NCI-H2171 (cell line): ENCODE data around the gene HACD3.

Source experiments
- DNase-seq: peaks from one replicate; lab custom pipeline; 2025; lab: John Stamatoyannopoulos, UW

HACD3 gene, protein sequence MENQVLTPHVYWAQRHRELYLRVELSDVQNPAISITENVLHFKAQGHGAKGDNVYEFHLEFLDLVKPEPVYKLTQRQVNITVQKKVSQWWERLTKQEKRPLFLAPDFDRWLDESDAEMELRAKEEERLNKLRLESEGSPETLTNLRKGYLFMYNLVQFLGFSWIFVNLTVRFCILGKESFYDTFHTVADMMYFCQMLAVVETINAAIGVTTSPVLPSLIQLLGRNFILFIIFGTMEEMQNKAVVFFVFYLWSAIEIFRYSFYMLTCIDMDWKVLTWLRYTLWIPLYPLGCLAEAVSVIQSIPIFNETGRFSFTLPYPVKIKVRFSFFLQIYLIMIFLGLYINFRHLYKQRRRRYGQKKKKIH

DNA sequence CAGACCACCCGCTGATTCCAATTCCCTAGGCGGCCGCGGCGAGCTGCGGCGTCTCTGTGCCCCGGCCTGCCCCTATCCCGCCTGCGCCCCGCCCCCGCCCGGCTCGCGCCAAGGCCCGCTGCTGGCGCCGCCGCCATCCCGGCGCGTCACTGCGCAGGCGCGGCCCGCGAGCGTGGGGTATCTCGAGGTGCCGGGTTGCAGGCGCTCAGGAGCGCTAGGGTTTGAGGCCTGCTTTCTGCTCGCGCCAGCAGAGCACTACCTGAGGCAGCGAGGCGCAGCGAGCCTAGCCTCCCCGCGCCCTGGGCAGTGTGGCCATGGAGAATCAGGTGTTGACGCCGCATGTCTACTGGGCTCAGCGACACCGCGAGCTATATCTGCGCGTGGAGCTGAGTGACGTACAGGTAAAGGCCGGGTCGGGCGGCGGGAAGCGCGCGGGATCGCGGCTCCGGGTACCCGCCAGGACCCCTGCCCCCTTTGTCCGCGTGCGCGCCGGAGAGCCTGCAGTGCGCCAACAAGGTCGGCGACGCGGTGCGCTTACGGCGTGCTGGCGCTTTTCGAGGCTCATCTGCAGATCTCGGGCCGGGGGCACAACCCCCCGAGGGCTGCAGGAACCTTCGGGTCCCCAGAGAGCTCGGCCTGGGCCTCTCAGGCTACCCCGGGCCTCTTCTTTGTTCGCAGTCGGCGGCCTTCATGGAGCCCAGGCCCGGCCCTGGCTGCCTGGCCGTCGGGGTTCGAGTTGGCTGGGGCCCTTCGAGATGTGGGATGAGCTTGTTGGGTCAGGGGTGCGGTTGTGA is at the start of gene HACD3:
TSS of gene HACD3 (plus strand) at position 146 of the 794 bp plus-strand sequence. CDS start at position 315, 169 bp downstream.
- peak; percentile 91 for DNase-seq

DNA sequence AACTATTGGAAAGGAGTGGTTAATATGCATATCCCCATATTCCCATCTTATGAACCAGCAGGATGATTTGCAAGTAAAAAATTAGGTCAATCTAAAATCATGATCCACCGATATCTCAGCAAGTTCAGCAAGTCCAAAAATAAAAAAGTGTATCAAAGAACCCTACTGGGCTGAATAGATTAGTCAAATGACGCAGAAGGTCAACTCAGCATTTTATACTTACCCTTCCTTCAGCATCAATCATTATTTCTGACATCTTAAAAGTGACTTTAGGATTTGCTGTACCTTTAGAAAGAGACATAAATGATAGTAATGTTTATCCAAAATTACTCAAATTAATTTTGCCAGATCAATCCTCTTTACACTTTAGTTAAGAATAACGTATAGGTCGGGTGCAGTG is 45.4 kb upstream of the HACD3 start:
- no peak for DNase-seq

DNA sequence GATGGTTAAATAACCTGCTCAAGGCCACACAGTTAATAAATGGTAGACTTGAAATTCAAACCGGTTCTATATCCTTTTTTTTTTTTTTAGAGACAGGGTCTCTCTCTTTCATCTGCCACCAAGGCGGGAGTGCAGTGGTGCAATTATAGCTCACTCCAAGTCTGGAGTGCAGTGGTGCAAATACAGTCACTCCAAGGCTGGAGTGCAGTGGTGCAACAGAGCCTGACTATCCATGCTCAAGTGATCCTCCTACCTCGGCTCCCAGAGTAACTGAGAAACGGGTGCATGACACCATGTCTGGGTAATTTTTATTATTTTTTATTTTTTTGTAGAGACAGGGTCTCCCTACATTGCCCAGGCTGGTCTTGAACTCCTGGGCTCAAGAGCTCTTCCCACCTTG is 36.2 kb upstream of the HACD3 start:
- DNase-seq, result no peak

DNA sequence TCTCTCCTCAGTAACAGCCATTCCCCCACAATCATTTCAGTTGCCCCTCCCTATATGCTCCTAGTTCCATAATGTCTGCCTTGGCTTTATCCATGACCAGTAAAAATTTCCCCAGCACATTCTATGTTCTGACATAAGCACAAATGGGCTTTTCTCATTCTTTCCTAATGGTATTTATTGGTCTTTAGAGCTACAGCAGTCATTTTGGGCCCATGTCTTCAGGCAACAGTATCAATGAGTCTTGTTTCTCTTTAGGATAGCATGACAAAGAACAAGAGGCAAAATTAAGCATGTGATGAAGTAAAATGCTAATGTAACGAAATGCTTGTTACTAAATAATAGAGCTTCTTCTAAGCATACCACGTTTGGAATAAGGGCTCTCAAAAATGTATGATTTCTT is 20.9 kb upstream of the HACD3 start:
- DNase-seq, result no peak

DNA sequence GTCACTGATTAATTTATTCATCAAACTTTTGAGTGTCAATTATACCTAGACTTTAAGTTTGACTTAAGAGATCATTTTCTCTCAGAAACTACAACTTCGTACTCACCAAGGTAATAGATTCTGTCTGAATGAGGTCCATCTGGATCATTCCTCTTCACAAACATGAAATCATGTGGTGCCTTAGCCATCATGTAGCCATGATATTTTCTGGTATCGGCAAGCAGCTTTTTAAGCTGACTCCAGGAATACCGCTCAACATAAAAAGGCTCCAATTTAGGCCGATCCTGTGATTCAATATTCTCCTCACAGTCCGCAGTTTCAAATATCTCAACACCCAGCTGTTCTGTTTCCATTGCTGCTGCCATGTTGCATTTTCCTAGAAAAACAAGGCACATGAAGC is 18.1 kb upstream of the HACD3 start:
- no peak for DNase-seq

DNA sequence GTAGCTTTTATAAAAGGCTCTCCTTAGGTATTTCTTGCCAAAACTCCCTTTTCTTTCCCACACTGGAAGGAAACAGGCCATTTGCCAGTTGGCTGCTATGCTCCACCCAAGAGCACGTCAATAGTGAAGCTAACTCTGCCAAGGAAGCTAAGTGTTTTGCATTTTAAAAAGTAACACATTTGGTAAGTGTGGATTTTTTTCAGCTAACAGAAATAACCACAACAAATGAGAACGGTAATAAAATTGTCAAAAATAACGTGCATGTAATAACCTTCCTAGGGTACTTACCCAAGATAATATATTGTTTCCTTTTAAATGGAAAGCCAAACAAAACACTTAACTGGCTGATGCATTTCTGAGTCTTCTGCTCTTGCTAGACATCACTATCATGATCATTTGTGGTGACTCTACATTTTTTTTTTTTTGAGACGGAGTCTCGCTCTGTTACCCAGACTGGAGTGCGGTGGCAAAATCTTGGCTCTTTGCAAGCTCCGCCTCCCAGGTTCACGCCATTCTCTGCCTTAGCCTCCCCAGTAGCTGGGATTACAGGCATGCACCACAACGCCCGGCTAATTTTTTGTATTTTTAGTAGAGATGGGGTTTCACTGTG is 17.4 kb upstream of the HACD3 start:
- DNase-seq, result no peak

DNA sequence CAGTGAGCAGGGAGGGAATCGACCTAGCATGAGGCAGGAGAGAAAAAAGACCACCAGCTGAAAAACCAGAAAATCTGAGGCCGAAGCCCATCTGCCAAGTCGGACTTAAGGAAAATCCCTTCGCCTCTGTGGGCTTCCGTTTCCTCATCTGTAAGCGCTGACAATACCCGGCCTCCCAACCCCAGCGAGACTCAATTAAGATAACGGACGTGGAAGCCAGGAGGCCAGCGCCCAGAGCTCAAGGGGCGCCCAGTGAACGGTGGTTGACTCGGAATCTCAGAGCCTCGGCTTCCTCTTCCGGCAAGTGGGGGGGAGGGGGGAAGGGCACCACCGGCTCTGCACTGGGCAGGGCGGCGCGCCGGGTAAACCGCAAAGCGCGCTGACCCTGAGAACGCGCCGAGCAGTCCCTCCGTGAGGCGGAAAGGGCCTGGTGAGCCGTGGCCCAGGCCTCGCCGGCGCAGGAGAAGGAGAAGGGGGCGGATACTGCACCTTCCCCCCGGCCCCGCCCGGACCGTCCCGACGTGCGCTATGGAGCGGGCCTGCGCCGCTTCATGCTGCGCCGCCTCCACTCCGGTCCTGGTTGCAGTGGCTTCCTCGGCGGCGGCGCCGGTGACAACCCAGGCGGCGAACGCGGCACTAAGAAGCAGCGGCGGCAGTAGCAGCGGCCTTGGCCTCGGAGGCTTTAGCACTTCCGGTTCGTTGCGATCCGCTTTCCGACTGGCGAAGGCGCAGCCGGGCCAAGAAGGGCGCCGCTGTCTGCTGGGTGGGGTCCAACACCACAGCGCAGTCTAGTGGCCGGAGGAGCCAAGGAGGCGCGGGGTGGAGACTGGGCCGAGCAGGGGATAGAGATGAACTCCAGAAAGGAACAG is 13.0 kb upstream of the HACD3 start, which contains the start of gene DPP8:
TSS of gene DPP8 (minus strand) at position 693 of the 869 bp plus-strand sequence. CDS start 5,136 bp downstream, outside the sequence.
- peak; percentile 94 for DNase-seq

DNA sequence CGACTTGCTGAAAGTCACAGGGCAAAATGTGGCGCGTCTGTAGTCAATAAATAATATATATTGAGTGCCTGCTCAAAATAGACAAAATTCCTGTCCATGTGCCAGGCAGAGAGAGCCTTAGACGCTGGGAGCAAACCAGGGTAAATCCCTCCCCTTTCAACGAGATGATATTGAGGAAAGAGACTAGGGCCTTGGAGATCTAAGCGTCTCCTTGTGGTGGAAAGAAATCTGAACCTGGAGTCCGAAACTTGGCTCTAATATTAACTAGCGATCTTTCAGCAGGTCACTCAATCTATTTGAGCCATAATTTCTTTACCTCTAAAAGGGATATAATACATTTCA is 12.4 kb upstream of the HACD3 start:
- DNase-seq, result no peak

DNA sequence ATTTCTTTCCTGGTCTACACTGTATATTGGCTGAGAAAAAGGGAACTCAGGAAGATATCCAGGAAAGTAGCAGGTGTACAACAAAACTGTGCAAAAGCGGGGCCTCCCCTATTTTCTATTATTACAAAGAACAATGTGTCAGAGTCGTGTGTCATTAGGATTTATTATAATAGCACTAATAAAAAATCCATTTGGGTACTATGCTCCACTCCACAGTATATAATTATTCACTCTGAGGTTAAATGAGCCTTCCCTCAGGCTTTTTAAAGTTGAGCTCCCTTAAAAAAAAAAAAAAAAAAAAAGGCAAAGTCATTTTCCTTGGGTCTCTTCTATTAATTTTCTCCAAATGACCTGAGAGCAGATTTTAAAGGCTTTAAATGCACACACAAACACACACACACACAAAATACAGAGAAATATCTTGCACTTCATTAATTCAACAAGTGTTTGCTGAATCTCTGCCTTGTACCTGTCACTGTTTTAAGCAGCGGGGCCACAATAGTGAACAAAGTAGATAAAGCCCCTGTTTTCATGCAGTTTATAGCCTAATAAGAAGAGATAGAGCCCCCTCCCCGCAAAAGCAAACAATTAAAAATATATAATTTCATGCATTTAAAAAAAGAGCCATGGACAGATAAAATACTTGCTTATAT is 11.5 kb upstream of the HACD3 start:
- DNase-seq, result no peak

DNA sequence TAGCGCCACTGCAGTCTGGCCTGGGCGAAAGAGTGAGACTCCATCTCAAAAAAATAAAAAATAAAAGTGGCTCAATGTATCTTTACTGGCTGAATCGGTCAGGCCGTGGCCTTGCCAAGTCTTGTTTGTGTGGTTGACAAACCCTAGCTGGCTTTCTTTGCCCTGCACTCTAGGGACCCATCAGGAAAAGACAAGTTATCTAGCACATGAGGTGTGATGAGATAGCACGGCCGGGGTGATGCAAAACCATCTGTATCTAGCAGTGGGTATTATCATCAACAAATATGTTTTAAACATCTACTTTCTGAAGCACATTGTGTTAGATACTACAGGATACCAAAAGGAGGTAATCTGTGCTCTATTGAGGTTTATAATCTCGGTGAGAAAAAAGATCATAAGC is 8.9 kb upstream of the HACD3 start:
- DNase-seq, result no peak

DNA sequence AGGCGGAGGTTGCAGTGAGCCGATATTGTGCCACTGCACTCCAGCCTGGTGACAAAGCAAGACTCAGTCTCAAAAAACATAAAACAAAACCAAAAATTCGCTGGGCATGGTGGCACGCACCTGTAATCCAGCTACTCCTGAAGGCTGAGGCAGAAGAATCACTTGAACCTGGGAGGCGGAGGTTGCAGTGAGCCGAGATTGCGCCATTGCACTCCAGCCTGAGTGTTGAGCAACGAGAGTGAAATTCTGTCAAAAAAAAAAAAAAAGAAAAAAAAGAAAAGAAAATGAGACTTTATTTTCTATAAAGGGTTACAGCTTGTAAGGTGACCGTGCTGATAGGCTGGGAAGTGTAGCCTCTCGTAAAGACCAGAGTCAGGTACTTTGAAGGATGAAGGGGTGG is 6.0 kb upstream of the HACD3 start:
- no peak for DNase-seq

DNA sequence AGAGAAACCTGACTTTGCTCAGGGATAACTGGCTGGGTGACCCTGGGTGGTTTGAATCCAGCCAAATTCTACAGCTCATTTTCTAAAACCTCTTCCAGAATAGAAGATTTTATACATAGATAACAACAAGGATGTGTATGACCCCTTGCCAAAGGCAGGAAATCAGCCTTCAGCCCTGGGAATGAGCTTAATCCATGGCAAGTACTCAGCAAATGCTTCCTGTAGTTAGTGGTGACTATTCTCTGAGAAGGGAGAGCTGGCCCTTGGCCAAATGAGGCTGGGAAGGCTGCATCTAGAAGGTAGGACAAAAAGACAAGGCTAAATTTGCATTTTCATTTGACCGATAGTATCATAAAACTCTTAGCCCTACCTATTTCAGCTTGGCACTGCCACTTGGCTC is 4.6 kb upstream of the HACD3 start:
- DNase-seq, result no peak

DNA sequence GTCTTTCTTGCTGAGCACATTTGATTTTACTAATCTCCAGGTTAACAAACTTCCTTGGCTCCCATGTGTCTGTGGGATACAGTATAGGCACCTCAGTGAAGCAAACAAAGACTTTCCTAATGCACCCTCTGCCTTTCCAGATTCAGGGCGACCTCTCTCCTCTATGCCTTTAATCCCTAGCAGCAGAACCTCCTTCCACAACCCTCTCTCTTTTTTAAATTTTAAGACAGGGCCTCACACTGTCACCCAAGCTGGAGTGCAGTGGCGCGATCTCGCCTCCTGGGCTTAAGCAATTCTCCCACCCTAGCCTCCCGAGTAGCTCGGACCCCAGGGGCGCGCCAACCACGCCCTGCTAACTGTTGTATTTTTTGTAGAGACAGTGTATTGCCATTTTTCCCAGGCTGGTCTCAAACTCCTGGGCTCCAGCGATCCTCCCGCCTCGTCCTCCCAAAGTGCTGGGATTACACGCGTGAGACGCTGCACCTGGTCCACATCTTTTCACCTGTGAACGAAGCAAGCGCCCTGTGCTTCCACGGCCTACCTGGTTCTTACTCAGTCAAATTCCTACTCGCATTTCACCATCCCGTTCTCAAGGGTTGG is 1.7 kb upstream of the HACD3 start:
- no peak for DNase-seq

DNA sequence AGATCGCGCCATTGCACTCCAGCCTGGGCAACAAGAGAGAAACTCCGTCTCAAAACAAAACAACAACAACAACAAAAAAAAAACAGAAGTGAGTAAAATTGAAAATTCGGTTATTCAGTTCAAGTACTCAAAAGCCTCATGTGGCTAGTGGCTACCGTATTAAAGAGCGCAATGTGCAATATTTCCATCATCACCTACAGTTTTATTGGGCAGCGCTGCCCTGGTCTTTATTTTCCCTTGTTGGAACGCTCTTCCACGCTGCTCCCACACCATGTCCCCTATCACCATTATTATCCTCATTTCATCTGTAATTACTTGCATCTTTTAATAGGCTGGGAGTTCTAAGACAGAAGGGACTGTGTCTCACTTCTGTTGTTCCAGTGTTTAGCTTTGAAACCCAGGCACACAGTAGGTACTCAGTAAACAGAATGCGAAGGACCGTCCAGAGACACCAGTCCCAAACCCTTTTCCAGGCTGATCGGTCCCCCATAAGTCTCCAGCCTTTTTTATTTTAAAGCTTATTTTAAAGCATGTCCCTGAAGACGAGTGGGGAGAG is 423 bp upstream of the HACD3 start:
- DNase-seq, result no peak

DNA sequence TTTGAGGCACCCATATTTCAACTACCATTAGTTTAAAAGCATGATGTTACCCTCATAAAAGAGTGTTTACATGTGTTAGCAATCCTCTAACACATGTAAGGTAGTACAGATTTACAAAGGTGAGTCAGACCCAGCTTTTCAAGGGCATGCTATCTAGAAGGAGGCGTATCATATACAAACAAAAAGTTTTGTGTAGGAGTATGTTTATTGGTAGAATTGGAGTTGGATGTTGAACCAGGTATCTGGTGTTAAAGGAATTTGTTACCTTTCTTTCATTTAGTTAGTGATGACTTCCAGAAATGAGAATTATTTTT is 2.4 kb downstream of the HACD3 start:
- no peak for DNase-seq

DNA sequence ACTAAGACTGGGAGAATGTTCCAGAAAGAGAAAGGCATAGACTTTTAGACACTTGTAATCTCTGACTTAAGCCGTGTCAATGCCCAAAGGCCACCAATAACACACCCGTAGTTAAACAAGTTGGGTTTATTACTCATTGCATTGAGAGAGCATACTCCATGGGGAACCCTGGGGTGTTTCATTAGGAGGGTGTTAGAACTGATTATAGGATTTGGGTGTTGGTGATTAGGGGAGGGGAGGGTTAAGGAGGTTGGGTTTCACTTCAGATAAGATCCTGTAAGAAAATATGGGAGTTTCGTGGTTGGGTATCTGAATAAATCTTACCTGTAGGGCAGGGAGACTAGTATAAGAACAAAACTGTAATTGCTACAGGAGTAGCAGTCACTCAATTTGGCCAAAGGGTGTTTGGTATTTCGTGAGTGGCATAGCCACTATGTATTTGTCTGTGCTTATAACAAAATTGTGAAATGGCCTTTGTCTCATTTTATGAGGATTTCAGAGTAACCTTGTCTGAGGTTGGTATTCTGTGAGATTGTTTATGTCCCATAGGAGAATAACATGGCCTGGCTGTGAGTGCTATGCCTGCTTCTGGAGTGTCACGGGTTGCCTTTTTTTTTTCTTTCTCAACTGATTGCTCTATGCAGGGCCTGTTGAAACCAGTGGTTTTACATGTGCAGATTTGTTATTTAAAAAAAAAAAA is 2.9 kb downstream of the HACD3 start:
- no peak for DNase-seq

DNA sequence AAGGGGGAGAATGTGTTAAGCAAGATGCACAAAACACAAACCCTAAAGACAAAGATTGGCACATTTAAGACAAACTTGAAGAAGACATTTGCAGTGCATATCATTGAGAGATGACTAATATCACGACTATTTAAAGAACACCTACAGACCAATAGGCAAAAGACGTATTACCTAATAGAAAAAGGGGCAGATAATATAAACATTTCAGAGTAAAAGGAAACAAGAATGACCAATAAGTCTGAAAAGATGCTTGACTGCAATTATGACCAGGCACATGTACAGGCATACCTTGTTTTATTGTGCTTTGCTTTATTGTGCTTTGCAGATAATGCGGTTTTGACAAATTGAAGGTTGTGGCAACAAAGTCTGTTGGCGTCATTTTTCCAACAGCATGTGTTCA is 4.9 kb downstream of the HACD3 start:
- no peak for DNase-seq

DNA sequence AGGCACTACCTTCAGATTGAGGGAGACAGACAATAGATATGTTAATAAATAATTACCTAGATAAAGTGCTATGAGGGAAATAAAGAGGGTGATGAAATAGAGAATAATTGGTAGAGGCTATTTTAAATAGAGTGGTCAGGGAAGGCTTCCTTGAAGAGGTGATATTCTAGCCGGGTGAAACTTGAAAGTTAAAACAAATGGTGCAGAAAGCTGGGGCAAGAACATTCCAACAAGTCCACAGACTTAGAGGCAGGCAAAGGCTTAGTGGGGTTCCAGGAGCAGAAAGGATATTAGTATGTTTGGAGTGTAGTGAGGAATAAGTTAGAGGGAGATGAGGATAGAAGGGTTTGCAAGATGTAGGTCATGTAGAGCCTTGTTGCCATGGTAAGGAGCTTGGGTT is 10.1 kb downstream of the HACD3 start:
- no peak for DNase-seq

DNA sequence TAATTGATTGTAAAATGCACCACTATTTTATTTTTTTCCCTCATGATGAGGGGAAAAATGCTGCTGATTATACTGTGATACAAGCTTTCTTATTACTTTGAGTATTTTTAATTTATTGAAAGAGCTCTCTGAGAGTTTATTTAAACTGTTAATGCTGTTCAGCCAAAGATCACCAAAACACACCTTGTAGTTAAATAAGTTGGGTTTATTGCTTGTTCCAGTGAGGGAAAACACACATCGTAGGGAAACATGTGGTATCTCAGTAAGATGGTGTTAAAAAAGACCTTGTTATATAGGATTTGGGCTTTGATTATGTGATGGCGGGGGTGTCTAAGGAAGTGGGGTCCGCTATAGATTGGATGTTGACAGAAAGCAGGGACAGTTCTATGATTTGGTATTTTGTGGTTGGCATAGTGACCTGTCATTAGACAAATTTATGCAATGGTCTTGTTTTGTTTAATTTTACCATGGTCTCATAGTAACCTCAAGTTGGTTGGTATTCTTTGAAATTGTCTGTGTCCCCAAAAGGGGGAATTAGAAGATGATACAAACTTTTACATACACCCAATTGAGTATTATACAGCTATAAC is 11.1 kb downstream of the HACD3 start:
- no peak for DNase-seq

DNA sequence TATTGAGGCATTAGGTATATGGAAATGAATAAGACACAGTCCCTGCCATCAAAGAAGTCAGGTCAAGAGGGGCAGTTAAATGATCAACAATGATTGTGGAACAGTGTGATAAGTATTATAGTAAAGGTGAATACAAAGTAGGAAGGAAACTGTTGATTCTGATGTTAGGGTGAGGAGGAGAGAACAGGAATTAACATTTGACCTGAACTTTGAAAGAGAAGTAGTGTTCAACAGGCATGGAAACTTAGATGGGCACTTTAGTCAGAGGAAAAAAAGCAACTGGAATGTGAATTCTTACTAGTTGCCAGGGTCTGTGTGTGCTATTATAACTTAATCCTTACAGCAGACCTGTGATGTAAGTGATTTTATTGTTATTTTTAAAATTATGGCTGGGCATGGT is 17.6 kb downstream of the HACD3 start:
- no peak for DNase-seq
